Endothelial cell (in vitro differentiated cells): ENCODE data around the gene CITED1. TPM values are rescaled to one million over a fixed set of nuclear protein-coding genes. Genes with fewer than 3 reads are reported as not detected.
A peak's percentile ranks its signal among the peaks of the same experiment; 100 is the strongest.

Experiments used
- DNase-seq: peaks from one replicate; pipeline ENCODE4 v3.0.0; 2021; ENCODE audit warnings: low spot score
- H3K27ac Mint-ChIP-seq: one replicate; pipeline ENCODE4 v1.8.0; 2021; ENCODE audit warnings: mixed read lengths, inconsistent platforms; ENCODE audit not compliant: unreplicated experiment
- H3K27me3 Mint-ChIP-seq: one replicate; pipeline ENCODE4 v1.8.0; 2021; ENCODE audit warnings: mild to moderate bottlenecking, moderate library complexity, mixed read lengths, inconsistent platforms; ENCODE audit not compliant: unreplicated experiment
- H3K36me3 Mint-ChIP-seq: one replicate; pipeline ENCODE4 v1.8.0; 2021; ENCODE audit warnings: mild to moderate bottlenecking, low read depth, mixed read lengths, inconsistent platforms; ENCODE audit not compliant: unreplicated experiment
- H3K4me1 Mint-ChIP-seq: one replicate; pipeline ENCODE4 v1.8.0; 2021; ENCODE audit warnings: mild to moderate bottlenecking, mixed read lengths, inconsistent platforms; ENCODE audit not compliant: unreplicated experiment
- H3K4me3 Mint-ChIP-seq: one replicate; pipeline ENCODE4 v1.8.0; 2021; ENCODE audit warnings: mild to moderate bottlenecking, mixed read lengths, inconsistent platforms; ENCODE audit not compliant: unreplicated experiment
- H3K9me3 Mint-ChIP-seq: one replicate; pipeline ENCODE4 v1.8.0; 2021; ENCODE audit warnings: mixed read lengths, inconsistent platforms; ENCODE audit not compliant: unreplicated experiment
- CTCF ChIP-seq: fragments of 200-600 bp; sonication (generic); IDR thresholded peaks from one replicate; pipeline ENCODE4 v1.5.0; 2021; ENCODE audit warnings: antibody characterized with exemption; ENCODE audit not compliant: unreplicated experiment
- total RNA-seq: library from RNA; stranded (reverse); fragmentation: NEBNext Ultra II Directional; extraction: Animal tissue kit (Norgen Biotek cat#: 25700); gene quantifications from one replicate; pipeline ENCODE4 v1.2.1, GENCODE V29; 2021; ENCODE audit not compliant: unreplicated experiment

CITED1 gene
- total RNA-seq, 1 donor from 2014 or later: 3.2 TPM

DNA sequence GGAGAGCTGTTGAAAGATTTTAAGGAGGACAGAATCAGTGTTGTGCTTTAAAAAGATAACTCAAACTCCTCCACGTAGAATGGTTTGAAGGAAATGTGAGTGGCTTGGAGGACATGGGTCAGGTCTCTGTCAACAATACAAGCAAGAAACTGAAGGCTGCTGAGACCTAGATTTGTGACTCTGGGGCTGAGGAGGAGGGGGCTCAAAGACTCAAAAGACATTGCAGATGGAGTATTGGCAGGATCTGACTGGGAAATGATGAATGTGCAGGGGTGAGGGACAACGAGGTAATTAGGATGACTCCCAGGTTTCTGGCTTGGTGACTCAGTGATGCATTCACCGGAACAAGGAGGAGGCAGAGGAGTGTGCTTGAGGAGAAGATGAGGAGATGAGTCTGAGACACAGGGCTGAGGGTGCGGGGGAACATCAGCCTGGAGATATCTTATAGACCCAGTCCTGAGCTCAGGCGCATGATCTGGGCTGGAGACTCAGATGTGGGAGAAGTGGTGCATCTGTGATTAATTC, 25.3 kb downstream of the CITED1 start:
- H3K27ac Mint-ChIP-seq: no peak overlapping the region
- no peaks in the 10 kb centered on the region for H3K4me1 Mint-ChIP-seq
- no peak for DNase-seq
- no peak for TF ChIP-seq CTCF
- H3K27me3 Mint-ChIP-seq: peaks cover 2% of the 10 kb centered on the region
- H3K36me3 Mint-ChIP-seq: no peaks in the 10 kb centered on the region
- H3K4me3 Mint-ChIP-seq: no peak overlapping the region
- H3K9me3 Mint-ChIP-seq: no peaks in the 10 kb centered on the region

DNA sequence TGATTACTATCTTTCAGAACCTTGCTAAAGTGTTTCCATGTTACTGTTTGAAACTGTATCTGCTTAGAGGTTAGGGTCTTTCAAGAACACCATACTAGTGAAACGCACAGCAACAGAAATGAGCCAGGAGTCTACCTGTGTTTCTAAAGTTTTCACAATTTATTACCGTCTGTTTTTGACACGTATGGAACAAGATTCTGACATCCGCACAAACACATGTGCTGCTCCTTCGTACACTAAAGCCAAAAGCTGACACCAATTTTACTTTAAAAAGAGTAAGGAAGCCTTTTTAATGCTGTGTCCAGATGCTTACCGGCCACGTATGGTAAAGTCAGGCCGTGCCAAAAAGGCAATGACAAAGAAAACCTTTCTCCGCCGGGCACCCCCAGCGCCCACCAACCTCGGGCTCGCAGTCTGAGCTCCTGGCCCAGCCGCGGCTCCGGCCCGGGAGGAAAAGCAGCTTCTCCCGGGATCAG, 29.2 kb downstream of the CITED1 start:
- Mint-ChIP-seq H3K4me3 (peak overlapping the region; percentile 81), H3K27ac (no peak overlapping the region), H3K4me1 (peaks cover 16% of the 10 kb centered on the region), H3K27me3 (peaks cover 7% of the 10 kb centered on the region), H3K9me3 (no peaks in the 10 kb centered on the region), H3K36me3 (peaks cover 25% of the 10 kb centered on the region)
- TF ChIP-seq CTCF: no peak
- no peak for DNase-seq

GRCh38 chrX:72274526-72274925, 31.2 kb downstream of the CITED1 start:
- peaks cover 16% of the 10 kb centered on the region for H3K4me1 Mint-ChIP-seq
- peak overlapping the region; percentile 80 for H3K4me3 Mint-ChIP-seq
- H3K27ac Mint-ChIP-seq: no peak overlapping the region
- peaks cover 7% of the 10 kb centered on the region for H3K27me3 Mint-ChIP-seq
- DNase-seq: no peak
- peaks cover 26% of the 10 kb centered on the region for H3K36me3 Mint-ChIP-seq
- TF ChIP-seq CTCF: no peak
- H3K9me3 Mint-ChIP-seq: no peaks in the 10 kb centered on the region

DNA sequence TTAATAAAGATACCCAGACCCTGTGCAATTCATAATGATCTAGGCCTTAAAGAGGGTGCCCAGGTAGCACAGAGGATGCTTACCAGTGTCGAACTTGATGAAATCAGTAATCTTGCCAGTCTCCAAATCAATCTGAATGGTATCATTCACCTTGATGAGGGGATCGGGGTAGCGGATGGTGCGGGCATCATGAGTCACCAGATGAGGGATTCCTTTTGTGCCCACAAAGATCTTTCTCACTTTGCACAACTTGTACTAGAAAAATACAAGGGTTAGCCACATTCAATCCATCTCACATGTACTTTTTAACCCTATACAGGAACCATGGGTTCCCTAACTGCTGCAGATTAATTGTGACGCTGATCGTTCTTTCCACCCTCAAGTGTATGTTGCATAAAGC, 32.0 kb downstream of the CITED1 start:
- Mint-ChIP-seq H3K27me3 (peaks cover 5% of the 10 kb centered on the region), H3K4me3 (no peak overlapping the region), H3K9me3 (no peaks in the 10 kb centered on the region), H3K4me1 (peaks cover 16% of the 10 kb centered on the region), H3K27ac (no peak overlapping the region), H3K36me3 (peaks cover 26% of the 10 kb centered on the region)
- TF ChIP-seq CTCF: no peak
- no peak for DNase-seq

DNA sequence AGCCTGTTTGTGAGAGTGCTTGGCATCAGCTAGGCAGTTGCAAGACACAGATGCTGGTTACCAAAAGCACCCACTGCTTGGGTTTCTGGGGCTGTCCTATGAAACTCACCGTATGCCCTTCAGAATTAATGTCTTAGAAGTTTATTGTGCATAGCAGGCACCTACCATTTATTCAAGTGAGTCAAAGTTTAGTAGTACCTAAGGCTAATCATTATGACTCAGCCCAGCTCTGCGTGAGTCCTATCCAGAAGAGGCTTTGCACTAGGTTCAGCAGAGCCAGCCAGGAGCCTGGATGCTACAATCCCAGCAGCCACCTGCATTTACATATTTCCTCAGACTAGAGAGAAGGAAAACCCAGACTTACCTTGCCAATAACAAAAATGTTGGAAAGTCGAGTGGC, 32.8 kb downstream of the CITED1 start:
- Mint-ChIP-seq H3K27me3 (peaks cover 5% of the 10 kb centered on the region), H3K9me3 (no peaks in the 10 kb centered on the region), H3K27ac (no peak overlapping the region), H3K36me3 (peaks cover 26% of the 10 kb centered on the region), H3K4me3 (no peak overlapping the region), H3K4me1 (peaks cover 16% of the 10 kb centered on the region)
- TF ChIP-seq CTCF: no peak
- DNase-seq: no peak
